HL-60 (cell line): ENCODE measurements around the gene ZNRF3.

Experiments
- GABPA ChIP-seq: IDR thresholded peaks from 2 replicates; pipeline ENCODE4 v1.6.1; 2012; ENCODE audit warnings: low read depth
- POLR2AphosphoS5 ChIP-seq: IDR thresholded peaks from 2 replicates; pipeline ENCODE4 v1.6.1; 2012; ENCODE audit warnings: low read depth
- SPI1 ChIP-seq: IDR thresholded peaks from 2 replicates; pipeline ENCODE4 v1.6.1; 2012; ENCODE audit warnings: low read depth, mild to moderate bottlenecking, borderline replicate concordance
- TF ChIP-seq, protein P1 (sequence below): IDR thresholded peaks from one replicate; pipeline ENCODE4 v1.5.1; 2011; ENCODE audit warnings: low read length, control low read depth, inconsistent platforms; ENCODE audit not compliant: insufficient read depth
- TF ChIP-seq, protein P2 (sequence below): IDR thresholded peaks from 2 replicates; pipeline ENCODE4 v1.6.1; 2012; ENCODE audit warnings: low read depth; ENCODE audit not compliant: insufficient replicate concordance

DNA sequence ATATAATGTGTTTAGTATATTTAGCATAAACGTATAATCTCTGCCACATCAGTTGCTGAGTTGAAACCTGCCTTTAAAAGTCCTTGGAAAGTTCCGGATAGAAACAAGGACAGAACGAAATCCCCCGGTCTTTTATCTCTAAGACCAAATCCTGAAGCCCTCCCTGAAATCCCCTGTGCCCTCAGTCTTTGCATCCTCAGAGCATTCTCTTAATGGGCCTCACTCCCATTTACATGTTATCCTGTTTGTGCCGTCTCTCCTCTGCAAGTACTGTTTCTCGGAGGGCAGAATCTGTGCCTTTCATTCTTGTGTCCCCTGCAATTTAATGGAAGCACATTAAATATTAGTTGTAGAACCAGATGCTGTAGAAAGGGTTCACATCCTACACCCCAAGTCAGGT, 56.0 kb downstream of the ZNRF3 start:
- TF ChIP-seq, protein P1, sequence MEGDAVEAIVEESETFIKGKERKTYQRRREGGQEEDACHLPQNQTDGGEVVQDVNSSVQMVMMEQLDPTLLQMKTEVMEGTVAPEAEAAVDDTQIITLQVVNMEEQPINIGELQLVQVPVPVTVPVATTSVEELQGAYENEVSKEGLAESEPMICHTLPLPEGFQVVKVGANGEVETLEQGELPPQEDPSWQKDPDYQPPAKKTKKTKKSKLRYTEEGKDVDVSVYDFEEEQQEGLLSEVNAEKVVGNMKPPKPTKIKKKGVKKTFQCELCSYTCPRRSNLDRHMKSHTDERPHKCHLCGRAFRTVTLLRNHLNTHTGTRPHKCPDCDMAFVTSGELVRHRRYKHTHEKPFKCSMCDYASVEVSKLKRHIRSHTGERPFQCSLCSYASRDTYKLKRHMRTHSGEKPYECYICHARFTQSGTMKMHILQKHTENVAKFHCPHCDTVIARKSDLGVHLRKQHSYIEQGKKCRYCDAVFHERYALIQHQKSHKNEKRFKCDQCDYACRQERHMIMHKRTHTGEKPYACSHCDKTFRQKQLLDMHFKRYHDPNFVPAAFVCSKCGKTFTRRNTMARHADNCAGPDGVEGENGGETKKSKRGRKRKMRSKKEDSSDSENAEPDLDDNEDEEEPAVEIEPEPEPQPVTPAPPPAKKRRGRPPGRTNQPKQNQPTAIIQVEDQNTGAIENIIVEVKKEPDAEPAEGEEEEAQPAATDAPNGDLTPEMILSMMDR = no peak
- TF ChIP-seq, protein P2, sequence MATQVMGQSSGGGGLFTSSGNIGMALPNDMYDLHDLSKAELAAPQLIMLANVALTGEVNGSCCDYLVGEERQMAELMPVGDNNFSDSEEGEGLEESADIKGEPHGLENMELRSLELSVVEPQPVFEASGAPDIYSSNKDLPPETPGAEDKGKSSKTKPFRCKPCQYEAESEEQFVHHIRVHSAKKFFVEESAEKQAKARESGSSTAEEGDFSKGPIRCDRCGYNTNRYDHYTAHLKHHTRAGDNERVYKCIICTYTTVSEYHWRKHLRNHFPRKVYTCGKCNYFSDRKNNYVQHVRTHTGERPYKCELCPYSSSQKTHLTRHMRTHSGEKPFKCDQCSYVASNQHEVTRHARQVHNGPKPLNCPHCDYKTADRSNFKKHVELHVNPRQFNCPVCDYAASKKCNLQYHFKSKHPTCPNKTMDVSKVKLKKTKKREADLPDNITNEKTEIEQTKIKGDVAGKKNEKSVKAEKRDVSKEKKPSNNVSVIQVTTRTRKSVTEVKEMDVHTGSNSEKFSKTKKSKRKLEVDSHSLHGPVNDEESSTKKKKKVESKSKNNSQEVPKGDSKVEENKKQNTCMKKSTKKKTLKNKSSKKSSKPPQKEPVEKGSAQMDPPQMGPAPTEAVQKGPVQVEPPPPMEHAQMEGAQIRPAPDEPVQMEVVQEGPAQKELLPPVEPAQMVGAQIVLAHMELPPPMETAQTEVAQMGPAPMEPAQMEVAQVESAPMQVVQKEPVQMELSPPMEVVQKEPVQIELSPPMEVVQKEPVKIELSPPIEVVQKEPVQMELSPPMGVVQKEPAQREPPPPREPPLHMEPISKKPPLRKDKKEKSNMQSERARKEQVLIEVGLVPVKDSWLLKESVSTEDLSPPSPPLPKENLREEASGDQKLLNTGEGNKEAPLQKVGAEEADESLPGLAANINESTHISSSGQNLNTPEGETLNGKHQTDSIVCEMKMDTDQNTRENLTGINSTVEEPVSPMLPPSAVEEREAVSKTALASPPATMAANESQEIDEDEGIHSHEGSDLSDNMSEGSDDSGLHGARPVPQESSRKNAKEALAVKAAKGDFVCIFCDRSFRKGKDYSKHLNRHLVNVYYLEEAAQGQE = no peak
- TF ChIP-seq POLR2AphosphoS5 (no peak), GABPA (no peak), SPI1 (no peak)
